ENCODE data around the gene TRAM2.

- TF ChIP-seq MAX (IDR thresholded peaks at IDR 0.05), result no peak
- no peak for TF ChIP-seq CTCF (IDR thresholded peaks at IDR 0.05 in 2 of 3, conservative IDR thresholded peaks at IDR 0.05 in 1 of 3; ENCODE audit: borderline replicate concordance in 1 of 3, insufficient read depth in 1 of 3, low read depth in 2 of 3, low read length in 2 of 3)
- TF ChIP-seq POLR2A (IDR thresholded peaks at IDR 0.05; ENCODE audit: borderline replicate concordance, extremely low read depth, insufficient read depth, insufficient read length), result no peak
- no peak for TF ChIP-seq SP1 (IDR thresholded peaks at IDR 0.05; ENCODE audit: low read depth)
- TF ChIP-seq SRF (IDR thresholded peaks at IDR 0.05; ENCODE audit: low read depth), result no peak
These were observed 10.1 kb upstream of the TRAM2 start for GRCh38 chr6:52587001-52587400.
